Erythroblast (primary cell): ENCODE data around the gene AIM2.

Experiments
- GATA1 ChIP-seq: IDR thresholded peaks from 2 replicates; pipeline ENCODE4 v1.6.1; 2011; ENCODE audit warnings: low read depth, mild to moderate bottlenecking, control low read depth, low read length, moderate library complexity
- POLR2A ChIP-seq: IDR thresholded peaks from 2 replicates; pipeline ENCODE4 v1.6.1; 2011; ENCODE audit warnings: mild to moderate bottlenecking, low read length

DNA sequence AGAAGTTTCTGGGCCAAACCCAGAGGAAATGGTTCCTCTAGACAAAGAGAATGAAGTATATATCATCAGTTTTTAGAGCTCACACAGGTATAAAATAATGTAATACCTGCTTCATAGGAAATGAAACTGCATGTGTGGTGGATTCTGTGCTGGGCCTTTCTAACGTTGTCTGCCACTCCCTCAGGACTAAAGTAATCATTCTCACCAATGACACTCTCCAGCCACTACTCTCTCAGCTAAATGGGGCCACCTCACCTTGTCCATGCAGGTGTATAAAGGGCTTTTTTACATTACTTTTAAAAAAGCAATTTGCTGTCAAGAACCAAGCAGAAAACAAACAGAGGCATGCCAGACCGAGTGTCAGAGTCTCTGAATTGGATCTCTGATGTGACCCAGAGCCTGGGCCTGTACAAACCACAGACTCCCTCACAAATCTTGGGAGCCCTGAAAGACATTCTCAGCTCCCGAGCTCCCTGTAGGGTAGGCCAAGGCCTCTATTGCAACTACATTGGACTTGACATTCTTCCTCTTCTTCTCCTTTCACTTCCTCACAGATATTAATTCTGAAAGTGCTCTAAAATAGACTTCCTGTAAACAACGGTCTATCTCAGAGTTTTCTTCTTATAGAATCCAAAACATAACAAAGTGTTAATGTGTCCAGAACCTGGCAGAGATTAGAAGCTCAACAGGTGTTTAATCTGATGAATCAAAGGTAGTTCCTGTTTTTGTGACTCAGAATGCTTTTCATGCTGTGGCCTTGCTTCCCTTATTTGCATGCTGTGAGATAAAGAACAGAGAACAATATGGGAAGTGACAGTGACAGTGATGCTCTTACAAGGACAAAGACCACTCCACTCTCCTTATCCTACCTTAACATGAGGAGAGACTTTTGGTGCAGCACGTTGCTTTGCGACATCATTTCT, 8.6 kb downstream of the AIM2 start:
- TF ChIP-seq POLR2A = no peak
- TF ChIP-seq GATA1 = no peak
